GM23248 (cell line): ENCODE measurements around the gene METRNL.

Source experiments
- EZH2 ChIP-seq: fragments of 200-600 bp; sonication (generic); IDR thresholded peaks from 2 replicates; pipeline ENCODE4 v1.6.1; 2018; ENCODE audit warnings: antibody characterized with exemption, mild to moderate bottlenecking; ENCODE audit not compliant: insufficient read depth, poor library complexity, severe bottlenecking
- EZH2phosphoT487 ChIP-seq: fragments of 200-600 bp; sonication (generic); IDR thresholded peaks from 2 replicates; pipeline ENCODE4 v1.6.1; 2018; ENCODE audit warnings: antibody characterized with exemption, moderate library complexity, mild to moderate bottlenecking, low read depth; ENCODE audit not compliant: insufficient read depth

GRCh38 chr17:83057793-83058265, 21.6 kb upstream of the METRNL start:
- TF ChIP-seq EZH2phosphoT487: no peak
- TF ChIP-seq EZH2: no peak
